K562 (cell line): ENCODE results near the gene MSI1. TPM values are rescaled to one million over a fixed set of nuclear protein-coding genes. Genes with fewer than 3 reads are reported as not detected.

ENCODE experiments used
- ATAC-seq: fragments of 200-7000 bp; cut with Tn5 transposase; 3 replicates; pipeline ENCODE4 v1.9.1; 2020; ENCODE audit warnings: moderate library complexity
- BruUV-seq: library from RNA; stranded (reverse); fragments of 400-500 nt; replicated peaks from 2 replicates; lab custom pipeline; 2021; lab: Mats Ljungman, UMichigan
- CTCF ChIA-PET: fragments of 300-600 bp; formaldehyde crosslinking; extraction: SDS; loops from one replicate; lab custom pipeline; 2021; ENCODE audit warnings: low intra/inter-chr PET ratio; lab: Yijun Ruan, JAX
- POLR2A ChIA-PET: fragments of 300-600, 350-650 bp; sonication (Branson Sonifier 250); formaldehyde crosslinking; extraction: SDS; loops from one replicate; lab custom pipeline; 2021; ENCODE audit warnings: antibody characterized with exemption, inconsistent platforms; lab: Yijun Ruan, JAX
- DNase-seq, 4 experiments: peaks; one replicate each; pipeline versions ENCODE4 v3.0.0 to v3.0.0-alpha.2; 2011 to 2018; ENCODE audit warnings: low spot score in 3 of 4, mixed read lengths in 3 of 4; ENCODE audit errors: extremely low read depth in 1 of 4
- FAIRE-seq: peaks from 2 replicates; lab custom pipeline; 2011; peaks lifted over from hg19 to GRCh38; lab: Jason Lieb, UNC
- H2AFZ ChIP-seq: 2 replicates; pipeline ENCODE4 v1.6.0; 2011; ENCODE audit warnings: low read depth, low read length, control low read depth, inconsistent platforms
- H3K27ac ChIP-seq: fragments of 200-600 bp; 3 replicates; pipeline ENCODE4 v1.8.0; 2011; ENCODE audit warnings: low read depth, mild to moderate bottlenecking, control low read depth, inconsistent platforms, low read length, moderate library complexity, mixed read lengths; ENCODE audit errors: extremely low read depth
- H3K27me3 ChIP-seq, 2 experiments: fragments of 300-600 bp in 1 of 2; 2 replicates in 1 of 2; 3 replicates in 1 of 2; pipeline versions ENCODE4 v1.6.0 to v1.8.0; 2011; ENCODE audit warnings: inconsistent platforms in 2 of 2, low read length in 2 of 2, mild to moderate bottlenecking in 1 of 2, mixed read lengths in 1 of 2, moderate library complexity in 1 of 2; ENCODE audit not compliant: control insufficient read depth in 2 of 2, insufficient read depth in 2 of 2
- H3K36me3 ChIP-seq: fragments of 300-600 bp; 3 replicates; pipeline ENCODE4 v1.8.0; 2011; ENCODE audit warnings: mild to moderate bottlenecking, low read length, inconsistent platforms; ENCODE audit not compliant: control insufficient read depth, insufficient read depth
- H3K4me1 ChIP-seq, 2 experiments: fragments of 200-600 bp in 1 of 2; replicated peaks in 1 of 2; 2 replicates in 1 of 2; 3 replicates in 1 of 2; pipeline versions ENCODE4 v1.5.1 to v1.8.0; 2011; ENCODE audit warnings: inconsistent platforms in 2 of 2, low read length in 2 of 2, mild to moderate bottlenecking in 1 of 2, mixed read lengths in 1 of 2, moderate library complexity in 1 of 2; ENCODE audit not compliant: control insufficient read depth in 2 of 2, insufficient read depth in 2 of 2
- H3K4me2 ChIP-seq: 2 replicates; pipeline ENCODE4 v1.6.1; 2011; ENCODE audit warnings: low read length, control low read depth, inconsistent platforms, mixed read lengths; ENCODE audit not compliant: insufficient read depth
- H3K4me3 ChIP-seq: fragments of 200-600 bp; sonication (generic), shearing (Covaris generic); 2 replicates; pipeline ENCODE4 v1.5.1; 2016; ENCODE audit warnings: control low read depth, inconsistent platforms
- H3K79me2 ChIP-seq: fragments of 200-600 bp; 3 replicates; pipeline ENCODE4 v1.8.0; 2011; ENCODE audit warnings: low read length, inconsistent platforms; ENCODE audit not compliant: control insufficient read depth, insufficient read depth
- H3K9ac ChIP-seq, 2 experiments: 2 replicates each; pipeline versions ENCODE4 v1.6.0 to v1.6.1; 2011; ENCODE audit warnings: low read depth in 2 of 2, low read length in 2 of 2, control low read depth in 1 of 2, inconsistent platforms in 1 of 2, mild to moderate bottlenecking in 1 of 2, mixed read lengths in 1 of 2; ENCODE audit not compliant: insufficient read depth in 1 of 2
- H3K9me1 ChIP-seq: one replicate; pipeline ENCODE4 v1.6.0; 2011; ENCODE audit warnings: inconsistent platforms, mild to moderate bottlenecking, low read length, moderate library complexity; ENCODE audit not compliant: control insufficient read depth, insufficient read depth
- H3K9me3 ChIP-seq: replicated peaks from 2 replicates; pipeline ENCODE4 v1.5.1; 2011; ENCODE audit warnings: low read depth, low read length, inconsistent platforms; ENCODE audit not compliant: control insufficient read depth, insufficient read depth
- H4K20me1 ChIP-seq: replicated peaks from 2 replicates; pipeline ENCODE4 v1.6.1; 2011; ENCODE audit warnings: low read length, inconsistent platforms, mixed read lengths; ENCODE audit not compliant: control insufficient read depth, insufficient read depth
- ELF2 ChIP-seq: fragments of 250-450 bp; sonication (Bioruptor Pico); IDR thresholded peaks from 2 replicates; pipeline ENCODE4 v1.5.0; 2021; ENCODE audit warnings: mild to moderate bottlenecking
- KDM2B ChIP-seq: fragments of 250-450 bp; sonication (Bioruptor Pico); IDR thresholded peaks from 2 replicates; pipeline ENCODE4 v1.8.0; 2021; ENCODE audit warnings: mild to moderate bottlenecking, moderate library complexity
- MTF1 ChIP-seq: fragments of 250-450 bp; sonication (Bioruptor Pico); IDR thresholded peaks from 2 replicates; pipeline ENCODE4 v1.9.0; 2021; ENCODE audit warnings: moderate library complexity, mild to moderate bottlenecking, inconsistent platforms, borderline replicate concordance
- NRF1 ChIP-seq, 2 experiments: fragments of 450-650 bp; IDR thresholded peaks in 1 of 2; conservative IDR thresholded peaks in 1 of 2; 2 replicates each; pipeline ENCODE4 v1.6.1; 2014; ENCODE audit warnings: mild to moderate bottlenecking in 2 of 2
- PHB ChIP-seq: fragments of 250-450 bp; sonication (Bioruptor Pico); IDR thresholded peaks from 2 replicates; pipeline ENCODE4 v1.5.0; 2021
- POLR3G ChIP-seq: IDR thresholded peaks from 2 replicates; pipeline ENCODE4 v1.6.1; 2011; ENCODE audit not compliant: insufficient read length, insufficient replicate concordance; ENCODE audit errors: extremely low read depth
- RAD21 ChIP-seq, 2 experiments: fragments of 250-450 bp in 1 of 2; fragments of 450-650 bp in 1 of 2; sonication (Bioruptor Pico) in 1 of 2; formaldehyde crosslinking in 1 of 2; IDR thresholded peaks in 1 of 2; conservative IDR thresholded peaks in 1 of 2; 2 replicates each; pipeline versions ENCODE4 v1.4.0 to v1.8.0; 2020 to 2022; ENCODE audit warnings: mild to moderate bottlenecking in 2 of 2, moderate library complexity in 1 of 2
- RCOR1 ChIP-seq, 2 experiments: IDR thresholded peaks; 2 replicates each; pipeline ENCODE4 v1.6.1; 2012; ENCODE audit warnings: low read depth in 2 of 2, low read length in 2 of 2, borderline replicate concordance in 1 of 2, improper control_type of control experiment in 1 of 2
- SETDB1 ChIP-seq: IDR thresholded peaks from one replicate; pipeline ENCODE4 v1.6.1; 2012; ENCODE audit warnings: low read length, control low read depth, inconsistent platforms
- SIRT6 ChIP-seq: IDR thresholded peaks from one replicate; pipeline ENCODE4 v1.6.1; 2012; ENCODE audit warnings: low read depth, mild to moderate bottlenecking, control low read depth, inconsistent platforms, low read length, moderate library complexity
- SMAD3 ChIP-seq: fragments of 450-650 bp; formaldehyde crosslinking; conservative IDR thresholded peaks from 2 replicates; pipeline ENCODE4 v1.4.0; 2020; ENCODE audit warnings: mild to moderate bottlenecking
- STAT5B ChIP-seq: fragments of 250-450 bp; sonication (Bioruptor Pico); IDR thresholded peaks from 2 replicates; pipeline ENCODE4 v1.8.0; 2021; ENCODE audit warnings: mild to moderate bottlenecking, inconsistent platforms
- SUPT5H ChIP-seq: fragments of 450-650 bp; IDR thresholded peaks from 2 replicates; pipeline ENCODE4 v1.6.1; 2016
- TAF7 ChIP-seq: fragments of 450-650 bp; IDR thresholded peaks from 2 replicates; pipeline ENCODE4 v1.6.1; 2016; ENCODE audit warnings: missing genetic modification characterization, missing compliant biosample characterization
- ZNF239 ChIP-seq: fragments of 250-450 bp; sonication (Bioruptor Pico); IDR thresholded peaks from 2 replicates; pipeline ENCODE4 v1.4.0; 2020; ENCODE audit warnings: mild to moderate bottlenecking
- ZNF274 ChIP-seq: IDR thresholded peaks from 2 replicates; pipeline ENCODE4 v1.6.1; 2011; ENCODE audit warnings: low read depth, mild to moderate bottlenecking, low read length, moderate library complexity, borderline replicate concordance
- ZNF347 ChIP-seq: fragments of 450-650 bp; formaldehyde crosslinking; IDR thresholded peaks from 2 replicates; pipeline ENCODE4 v1.4.0; 2020; ENCODE audit warnings: low read depth, mild to moderate bottlenecking, moderate library complexity
- ZNF507 ChIP-seq: conservative IDR thresholded peaks from 2 replicates; pipeline ENCODE4 v1.6.1; 2017; ENCODE audit warnings: missing genetic modification characterization, missing compliant biosample characterization
- ZNF586 ChIP-seq: fragments of 450-650 bp; formaldehyde crosslinking; conservative IDR thresholded peaks from 2 replicates; pipeline ENCODE4 v1.4.0; 2020; ENCODE audit warnings: mild to moderate bottlenecking, moderate library complexity
- ZNF644 ChIP-seq: fragments of 200-800 bp; sonication (Bioruptor generic); IDR thresholded peaks from 2 replicates; pipeline ENCODE4 v1.6.1; 2016; ENCODE audit warnings: low read depth, missing genetic modification characterization, missing compliant biosample characterization
- WGBS: fragments of 100-300 bp; shearing (Covaris generic); methylation state at CpG from one replicate; pipeline ENCODE4 v1.1.6; 2016; ENCODE audit warnings: low coverage, mixed read lengths; ENCODE audit not compliant: insufficient coverage; ENCODE audit errors: missing lambda C conversion rate; 5-methylcytosine and 5-hydroxymethylcytosine counted together
- in situ Hi-C: fragments of 300-500 bp; cut with MboI; formaldehyde crosslinking; loops from 4 replicates; pipeline ENCODE4 v1.15.0; 2018; ENCODE audit warnings: inconsistent platforms, mixed read lengths
- intact Hi-C: fragments of 100-400 bp; cut with micrococcal nuclease; formaldehyde crosslinking; loops from 2 replicates; pipeline ENCODE4 v1.14.2; 2022
- polyA plus RNA-seq, 8 experiments: library from polyadenylated mRNA; depleted of rRNA in 4 of 8; stranded (reverse) in 5 of 8; unstranded in 3 of 8; fragments of >200 nt; fragmentation: Nextera tagmentation in 2 of 8; fragmentation: Illumina TruSeq in 1 of 8; extraction: Ambion mirVana in 2 of 8; extraction: Trizol in 1 of 8; gene quantifications; 2 replicates each; pipeline versions ENCODE4 v1.2.1 to v1.2.3, GENCODE V29; 2011 to 2014; ENCODE audit warnings: inconsistent platforms in 1 of 8, missing spikeins in 1 of 8
- total RNA-seq, 7 experiments: library from RNA; depleted of rRNA in 6 of 7; stranded (reverse); fragments of >200 nt in 6 of 7; fragmentation: Illumina TruSeq in 2 of 7; extraction: Trizol in 2 of 7; gene quantifications; 2 replicates each; pipeline versions ENCODE4 v1.2.1 to v1.2.3, GENCODE V29; 2011 to 2021; ENCODE audit warnings: low replicate concordance in 1 of 7

The MSI1 gene
- total and polyA plus RNA-seq, 9 of the 15 experiments (the other 6 are each of a cell fraction or from before 2014, with no cell fraction given) = 0.16 TPM; not detected in 8

GRCh38 chr12:120376416-120376815, 7.5 kb upstream of the MSI1 start:
- H3K4me1 ChIP-seq = peaks cover 10 to 11% of the 10 kb centered on the region in 2 experiments
- no peaks in the 10 kb centered on the region for H3K36me3 ChIP-seq
- H4K20me1 ChIP-seq = 0 out of 2 replicates have a peak, but pooled peaks cover 4% of the 10 kb centered on the region
- H3K79me2 ChIP-seq = no peaks in the 10 kb centered on the region
- no TSS peak for BruUV-seq
- in situ Hi-C loops = no loop called here
- no peak overlapping the region for H3K4me2 ChIP-seq
- no peak overlapping the region for H2AFZ ChIP-seq
- no peak for FAIRE-seq
- H3K4me3 ChIP-seq = no peak overlapping the region
- TF ChIP-seq SUPT5H = no peak
- no peak for TF ChIP-seq NRF1 (conservative IDR thresholded peaks at IDR 0.05 in 1 of 2, IDR thresholded peaks at IDR 0.05 in 1 of 2)
- ATAC-seq = no peak
- no peak overlapping the region for H3K27ac ChIP-seq
- intact Hi-C loops = no loop called here
- DNase-seq = no peak
- ChIA-PET CTCF (no interaction called here), POLR2A (interaction anchor here (0.7 to 2.5 kb wide), 3 partner anchors 10 to 686 kb away, joined by 3 to 12 read pairs (median 8); no protein-coding TSS in a partner anchor)
- no peaks in the 10 kb centered on the region for H3K9me1 ChIP-seq
- 12% methylated on average over 5 of the region's 5 CpGs for WGBS
- no peak overlapping the region for H3K9ac ChIP-seq
- H3K9me3 ChIP-seq = no peaks in the 10 kb centered on the region
- peaks cover 22 to 27% of the 10 kb centered on the region in 2 experiments for H3K27me3 ChIP-seq

GRCh38 chr12:120376009-120376408, 7.0 kb upstream of the MSI1 start:
- intact Hi-C loops = no loop called here
- Histone ChIP-seq H4K20me1 (0 out of 2 replicates have a peak, but pooled peaks cover 4% of the 10 kb centered on the region), H3K27ac (no peak overlapping the region), H3K4me1 (peaks cover 8 to 9% of the 10 kb centered on the region in 2 experiments), H3K79me2 (no peaks in the 10 kb centered on the region), H3K9me3 (no peaks in the 10 kb centered on the region), H3K9ac (no peak overlapping the region), H3K4me3 (no peak overlapping the region), H2AFZ (no peak overlapping the region), H3K9me1 (no peaks in the 10 kb centered on the region), H3K4me2 (no peak overlapping the region), H3K27me3 (peaks cover 22 to 31% of the 10 kb centered on the region in 2 experiments), H3K36me3 (no peaks in the 10 kb centered on the region)
- WGBS = 0% methylated on average over 2 of the region's 2 CpGs
- no peak for ATAC-seq
- no TSS peak for BruUV-seq
- ChIA-PET CTCF (no interaction called here), POLR2A (interaction anchor here (0.7 to 2.5 kb wide), 4 partner anchors 10 to 685 kb away, joined by 3 to 12 read pairs (median 8); partner anchors contain the start of genes RNU4-1 and RNU4-2)
- in situ Hi-C loops = no loop called here
- DNase-seq = no peak
- no peak for FAIRE-seq
- no peak for TF ChIP-seq MTF1 (CRISPR knock-in tag)
- TF ChIP-seq PHB (CRISPR knock-in tag) = no peak
- TF ChIP-seq SETDB1 = no peak
- TF ChIP-seq RCOR1 (IDR thresholded peaks at IDR 0.05; ENCODE audit: borderline replicate concordance in 1 of 2, low read depth in 2 of 2, low read length in 2 of 2) = no peak
- TF ChIP-seq POLR3G = no peak
- no peak for TF ChIP-seq ZNF274
- no peak for TF ChIP-seq SIRT6
- no peak for TF ChIP-seq RAD21 (CRISPR knock-in tag; conservative IDR thresholded peaks at IDR 0.05 in 1 of 2, IDR thresholded peaks at IDR 0.05 in 1 of 2)
- no peak for TF ChIP-seq ZNF239 (CRISPR knock-in tag)
- TF ChIP-seq ZNF347 (CRISPR knock-in tag) = no peak
- TF ChIP-seq ELF2 = no peak
- no peak for TF ChIP-seq SMAD3 (CRISPR knock-in tag)
- TF ChIP-seq TAF7 (tag) = no peak
- no peak for TF ChIP-seq STAT5B
- TF ChIP-seq ZNF507 (tag) = no peak
- no peak for TF ChIP-seq ZNF586 (CRISPR knock-in tag)
- TF ChIP-seq KDM2B (CRISPR knock-in tag) = no peak
- TF ChIP-seq ZNF644 (tag) = no peak
